GM12878 (cell line): Measurements from ENCODE around the gene MCOLN3.

Experiments
- EP300 ChIP-seq, 2 experiments: fragments of 150-350 bp in 1 of 2; IDR thresholded peaks; 2 replicates each; pipeline ENCODE4 v1.6.1; 2011 to 2012; ENCODE audit warnings: low read depth in 2 of 2, low read length in 2 of 2, borderline replicate concordance in 1 of 2, improper control_type of control experiment in 1 of 2, inconsistent platforms in 1 of 2; ENCODE audit not compliant: control insufficient read depth in 1 of 2
- POLR2A ChIP-seq: IDR thresholded peaks from 2 replicates; pipeline ENCODE4 v1.6.1; 2011; ENCODE audit warnings: low read depth, mild to moderate bottlenecking, low read length
- SMC3 ChIP-seq: IDR thresholded peaks from 2 replicates; pipeline ENCODE4 v1.6.1; 2011; ENCODE audit warnings: low read length, improper control_type of control experiment, borderline replicate concordance
- TF ChIP-seq, protein P1 (sequence below), 3 experiments: IDR thresholded peaks in 2 of 3; conservative IDR thresholded peaks in 1 of 3; 2 replicates each; pipeline ENCODE4 v1.5.1; 2011; ENCODE audit warnings: low read depth in 3 of 3, low read length in 3 of 3, mild to moderate bottlenecking in 3 of 3, control low read depth in 2 of 3, moderate library complexity in 2 of 3, inconsistent platforms in 1 of 3, mixed read lengths in 1 of 3; ENCODE audit not compliant: control insufficient read depth in 2 of 3, insufficient read depth in 1 of 3; ENCODE audit errors: extremely low read depth in 1 of 3
- TF ChIP-seq, protein P2 (sequence below): IDR thresholded peaks from 2 replicates; pipeline ENCODE4 v1.6.1; 2012; ENCODE audit warnings: low read depth, low read length, improper control_type of control experiment

DNA sequence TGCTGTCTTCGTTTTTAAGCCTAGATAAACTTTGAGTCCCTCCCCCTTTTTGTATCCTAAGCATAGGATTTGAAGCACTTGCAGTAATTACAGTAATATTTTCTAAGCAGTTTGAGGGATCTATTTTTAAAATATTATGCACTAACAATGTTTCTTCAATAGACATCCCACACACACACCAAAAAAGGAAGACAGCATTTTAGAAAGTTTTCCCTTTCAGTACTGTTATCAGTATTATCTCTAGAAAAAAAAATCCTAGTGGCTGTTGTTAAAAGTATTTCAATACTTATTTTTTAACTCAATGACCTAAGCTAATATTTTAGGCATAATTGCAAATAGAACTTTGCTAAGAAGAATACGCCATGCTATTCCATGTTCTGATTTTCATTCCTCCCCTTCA is 15.1 kb downstream of the MCOLN3 start:
- no peak for TF ChIP-seq POLR2A
- TF ChIP-seq, protein P1, sequence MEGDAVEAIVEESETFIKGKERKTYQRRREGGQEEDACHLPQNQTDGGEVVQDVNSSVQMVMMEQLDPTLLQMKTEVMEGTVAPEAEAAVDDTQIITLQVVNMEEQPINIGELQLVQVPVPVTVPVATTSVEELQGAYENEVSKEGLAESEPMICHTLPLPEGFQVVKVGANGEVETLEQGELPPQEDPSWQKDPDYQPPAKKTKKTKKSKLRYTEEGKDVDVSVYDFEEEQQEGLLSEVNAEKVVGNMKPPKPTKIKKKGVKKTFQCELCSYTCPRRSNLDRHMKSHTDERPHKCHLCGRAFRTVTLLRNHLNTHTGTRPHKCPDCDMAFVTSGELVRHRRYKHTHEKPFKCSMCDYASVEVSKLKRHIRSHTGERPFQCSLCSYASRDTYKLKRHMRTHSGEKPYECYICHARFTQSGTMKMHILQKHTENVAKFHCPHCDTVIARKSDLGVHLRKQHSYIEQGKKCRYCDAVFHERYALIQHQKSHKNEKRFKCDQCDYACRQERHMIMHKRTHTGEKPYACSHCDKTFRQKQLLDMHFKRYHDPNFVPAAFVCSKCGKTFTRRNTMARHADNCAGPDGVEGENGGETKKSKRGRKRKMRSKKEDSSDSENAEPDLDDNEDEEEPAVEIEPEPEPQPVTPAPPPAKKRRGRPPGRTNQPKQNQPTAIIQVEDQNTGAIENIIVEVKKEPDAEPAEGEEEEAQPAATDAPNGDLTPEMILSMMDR (IDR thresholded peaks at IDR 0.05 in 2 of 3, conservative IDR thresholded peaks at IDR 0.05 in 1 of 3; ENCODE audit: control insufficient read depth in 2 of 3, extremely low read depth in 1 of 3, insufficient read depth in 1 of 3, low read depth in 3 of 3, low read length in 3 of 3): no peak
- TF ChIP-seq, protein P2, sequence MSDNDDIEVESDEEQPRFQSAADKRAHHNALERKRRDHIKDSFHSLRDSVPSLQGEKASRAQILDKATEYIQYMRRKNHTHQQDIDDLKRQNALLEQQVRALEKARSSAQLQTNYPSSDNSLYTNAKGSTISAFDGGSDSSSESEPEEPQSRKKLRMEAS: no peak
- no peak for TF ChIP-seq EP300 (IDR thresholded peaks at IDR 0.05; ENCODE audit: borderline replicate concordance in 1 of 2, control insufficient read depth in 1 of 2, low read depth in 2 of 2, low read length in 2 of 2)
- TF ChIP-seq SMC3: no peak
